Thyroid gland (tissue), 4 donors: ENCODE measurements around the gene KIAA1549.

ENCODE experiments used
- CTCF ChIP-seq, 6 experiments: fragments of 200-600 bp in 3 of 6; fragments of 450-650 bp in 3 of 6; sonication (generic) in 3 of 6; IDR thresholded peaks; one replicate each; pipeline ENCODE4 v1.5.1; 2016 to 2019; ENCODE audit warnings: antibody characterized with exemption in 6 of 6, mild to moderate bottlenecking in 2 of 6, inconsistent platforms in 1 of 6, moderate library complexity in 1 of 6
- POLR2A ChIP-seq, 2 donors: fragments of 450-650 bp; IDR thresholded peaks; one replicate each; pipeline ENCODE4 v1.6.1; 2017; ENCODE audit warnings: antibody characterized with exemption in 2 of 2, mild to moderate bottlenecking in 2 of 2, moderate library complexity in 1 of 2

- TF ChIP-seq CTCF (IDR thresholded peaks at IDR 0.05): no peak
- TF ChIP-seq POLR2A (IDR thresholded peaks at IDR 0.05): no peak
These were observed 45.7 kb downstream of the KIAA1549 start for GRCh38 chr7:138935465-138936011.
